Measurements from ENCODE around the gene USP40. TPM values are rescaled to one million over a fixed set of nuclear protein-coding genes. Genes with fewer than 3 reads are reported as not detected.
"Not testable (repeated sequence)": the region's sequence is repeated elsewhere in the genome, so short reads cannot be mapped to it uniquely, and the experiment has no call there.

Gene USP40
- total RNA-seq, 1 donor from 2014 or later, result 47.6 TPM

DNA sequence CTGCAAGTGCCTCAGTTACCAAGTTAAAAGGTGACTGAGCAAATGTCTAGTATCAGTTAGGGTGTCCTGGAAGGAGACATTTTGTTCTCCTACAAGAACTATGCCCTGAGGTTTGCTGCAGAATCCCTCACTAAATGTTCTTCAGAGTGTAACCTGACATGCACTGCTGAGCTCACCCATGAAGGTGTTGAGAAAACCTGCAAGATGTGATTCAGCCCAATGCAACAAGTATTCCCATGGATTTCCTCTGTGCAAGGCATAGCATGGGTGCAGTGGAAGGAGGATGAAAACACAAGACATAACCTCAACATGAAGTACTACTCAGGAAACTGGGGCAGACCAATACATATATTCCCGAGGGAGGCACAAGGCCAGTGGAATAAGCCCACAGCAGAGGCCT lies 35.5 kb upstream of the USP40 start:
- H3K36me3 ChIP-seq, result no peaks in the 10 kb centered on the region
- H3K9me3 ChIP-seq, result no peaks in the 10 kb centered on the region
- DNase-seq (no peak), ATAC-seq (no peak)
- H3K27ac ChIP-seq, result no peak overlapping the region
- no peak overlapping the region for H3K4me3 ChIP-seq
- intact Hi-C loops (cut with DNase I), result no loop called here
- TF ChIP-seq, protein P1, sequence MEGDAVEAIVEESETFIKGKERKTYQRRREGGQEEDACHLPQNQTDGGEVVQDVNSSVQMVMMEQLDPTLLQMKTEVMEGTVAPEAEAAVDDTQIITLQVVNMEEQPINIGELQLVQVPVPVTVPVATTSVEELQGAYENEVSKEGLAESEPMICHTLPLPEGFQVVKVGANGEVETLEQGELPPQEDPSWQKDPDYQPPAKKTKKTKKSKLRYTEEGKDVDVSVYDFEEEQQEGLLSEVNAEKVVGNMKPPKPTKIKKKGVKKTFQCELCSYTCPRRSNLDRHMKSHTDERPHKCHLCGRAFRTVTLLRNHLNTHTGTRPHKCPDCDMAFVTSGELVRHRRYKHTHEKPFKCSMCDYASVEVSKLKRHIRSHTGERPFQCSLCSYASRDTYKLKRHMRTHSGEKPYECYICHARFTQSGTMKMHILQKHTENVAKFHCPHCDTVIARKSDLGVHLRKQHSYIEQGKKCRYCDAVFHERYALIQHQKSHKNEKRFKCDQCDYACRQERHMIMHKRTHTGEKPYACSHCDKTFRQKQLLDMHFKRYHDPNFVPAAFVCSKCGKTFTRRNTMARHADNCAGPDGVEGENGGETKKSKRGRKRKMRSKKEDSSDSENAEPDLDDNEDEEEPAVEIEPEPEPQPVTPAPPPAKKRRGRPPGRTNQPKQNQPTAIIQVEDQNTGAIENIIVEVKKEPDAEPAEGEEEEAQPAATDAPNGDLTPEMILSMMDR (IDR thresholded peaks at IDR 0.05), result no peak
- no peaks in the 10 kb centered on the region for H3K4me1 ChIP-seq
- no peaks in the 10 kb centered on the region for H3K27me3 ChIP-seq

DNA sequence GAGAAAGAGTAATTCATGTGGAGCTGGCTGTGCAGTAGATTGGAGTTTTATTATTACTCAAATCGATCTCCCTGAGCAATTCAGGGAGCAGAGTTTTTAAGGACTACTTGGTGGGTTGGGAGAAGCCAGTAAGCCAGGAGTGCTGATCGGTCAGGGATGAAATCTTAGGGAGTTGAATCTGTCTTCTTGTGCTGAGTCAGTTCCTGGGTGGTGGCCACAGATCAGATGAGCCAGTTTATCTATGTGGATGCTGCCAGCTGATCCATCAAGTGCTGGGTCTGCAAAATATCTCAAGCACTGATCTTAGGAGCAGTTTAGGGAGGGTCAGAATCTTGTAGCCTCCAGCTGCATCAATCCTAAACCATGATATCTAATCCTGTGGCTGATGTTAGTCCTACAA lies 33.8 kb upstream of the USP40 start:
- DNase-seq (no peak), ATAC-seq (no peak)
- Histone ChIP-seq H3K36me3 (no peaks in the 10 kb centered on the region), H3K4me3 (no peak overlapping the region), H3K9me3 (no peaks in the 10 kb centered on the region), H3K4me1 (no peaks in the 10 kb centered on the region), H3K27ac (no peak overlapping the region), H3K27me3 (no peaks in the 10 kb centered on the region)
- intact Hi-C loops (cut with DNase I), result no loop called here
- TF ChIP-seq, protein P1 (IDR thresholded peaks at IDR 0.05), result no peak

DNA sequence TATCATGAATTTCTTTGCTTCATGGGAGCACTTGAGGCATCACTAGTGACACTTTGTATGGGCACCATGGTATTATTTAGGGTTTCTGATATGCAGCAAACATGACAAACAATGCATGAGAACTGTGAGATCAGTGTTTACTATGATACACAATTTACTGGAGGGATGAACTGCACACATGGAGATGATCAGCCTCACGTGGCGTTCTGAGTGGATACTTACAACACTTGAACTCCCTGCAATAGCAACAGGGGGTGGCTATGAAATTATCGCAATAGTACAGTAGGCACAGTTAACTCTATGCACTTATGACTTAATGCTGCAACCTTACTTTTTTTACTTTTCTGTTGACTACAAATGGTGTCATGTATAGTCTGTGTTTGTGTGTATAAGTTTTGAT lies 32.4 kb upstream of the USP40 start:
- Histone ChIP-seq H3K4me3 (no peak overlapping the region), H3K9me3 (no peaks in the 10 kb centered on the region), H3K36me3 (no peaks in the 10 kb centered on the region), H3K4me1 (no peaks in the 10 kb centered on the region), H3K27ac (no peak overlapping the region), H3K27me3 (no peaks in the 10 kb centered on the region)
- TF ChIP-seq, protein P1 (IDR thresholded peaks at IDR 0.05), result no peak
- intact Hi-C loops (cut with DNase I), result no loop called here
- DNase-seq, result no peak
- ATAC-seq, result no peak

DNA sequence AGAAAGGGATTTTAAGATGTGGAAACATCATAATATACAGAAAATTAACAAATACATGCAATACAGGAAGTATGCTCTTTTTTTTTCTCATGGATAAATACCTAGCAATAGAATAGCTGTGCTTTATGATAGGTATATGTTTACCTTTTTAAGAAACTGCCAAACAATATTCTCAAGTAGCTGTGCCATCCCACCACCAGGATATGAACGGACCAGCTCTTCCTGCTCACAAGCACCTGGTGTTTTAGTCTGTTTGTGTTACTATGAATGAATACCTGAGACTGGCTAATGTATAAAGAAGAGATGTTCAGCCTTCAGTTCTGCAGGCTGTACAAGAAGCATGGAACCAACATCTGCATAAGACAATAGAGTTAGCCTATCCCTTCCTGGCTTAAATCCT lies 30.9 kb upstream of the USP40 start:
- no peak overlapping the region for H3K4me3 ChIP-seq
- TF ChIP-seq, protein P1 (IDR thresholded peaks at IDR 0.05), result no peak
- intact Hi-C loops (cut with DNase I), result no loop called here
- H3K27me3 ChIP-seq, result no peaks in the 10 kb centered on the region
- ATAC-seq (no peak), DNase-seq (no peak)
- H3K9me3 ChIP-seq, result no peaks in the 10 kb centered on the region
- H3K36me3 ChIP-seq, result no peaks in the 10 kb centered on the region
- no peaks in the 10 kb centered on the region for H3K4me1 ChIP-seq
- H3K27ac ChIP-seq, result no peak overlapping the region

DNA sequence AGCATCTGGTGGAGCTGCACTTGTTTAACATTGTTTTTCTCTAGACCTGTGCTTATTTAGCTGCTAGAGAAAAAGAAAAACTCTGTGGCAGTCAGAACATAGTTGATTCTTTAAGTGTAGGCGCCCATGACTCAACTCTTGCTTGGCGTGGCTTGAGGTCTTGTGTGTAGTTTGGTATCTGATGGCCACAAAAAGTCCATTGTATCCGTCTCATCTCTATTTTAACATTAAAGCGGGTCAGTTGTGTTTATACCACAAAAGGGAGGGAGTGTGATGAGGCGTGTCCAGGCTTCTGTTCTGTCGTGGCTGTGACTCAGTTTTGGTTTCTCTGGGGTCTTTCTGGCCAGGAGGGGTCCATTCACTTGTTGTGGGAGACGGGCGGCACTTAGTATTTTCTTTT lies 26.6 kb upstream of the USP40 start:
- H3K9me3 ChIP-seq, result no peaks in the 10 kb centered on the region
- no peaks in the 10 kb centered on the region for H3K27me3 ChIP-seq
- no peaks in the 10 kb centered on the region for H3K36me3 ChIP-seq
- no peaks in the 10 kb centered on the region for H3K4me1 ChIP-seq
- TF ChIP-seq, protein P1 (IDR thresholded peaks at IDR 0.05), result no peak
- no peak overlapping the region for H3K4me3 ChIP-seq
- ATAC-seq, result no peak
- no peak overlapping the region for H3K27ac ChIP-seq
- intact Hi-C loops (cut with DNase I), result no loop called here
- no peak for DNase-seq

DNA sequence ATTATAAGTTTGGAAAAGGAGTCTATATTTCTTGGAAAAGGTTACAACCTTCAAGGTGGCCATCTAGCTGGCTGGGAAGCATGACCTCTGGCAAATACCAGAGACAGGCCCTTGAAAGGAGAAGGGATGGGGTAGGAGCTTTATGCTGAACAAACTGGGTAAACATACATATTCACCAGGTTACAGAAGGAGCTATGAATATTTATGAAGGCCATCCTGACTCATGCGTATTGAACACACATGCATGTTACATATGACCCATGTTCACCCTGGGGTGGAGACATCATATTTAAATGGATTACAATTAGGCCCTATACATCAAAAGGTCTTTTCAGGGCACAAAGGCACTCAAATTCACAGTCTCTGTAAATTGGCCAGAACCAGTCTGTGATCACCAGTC lies 26.1 kb upstream of the USP40 start:
- ATAC-seq; DNase-seq; H3K4me1 ChIP-seq; H3K36me3 ChIP-seq; H3K9me3 ChIP-seq; H3K27me3 ChIP-seq; H3K4me3 ChIP-seq; intact Hi-C loops (cut with DNase I); H3K27ac ChIP-seq: not testable (repeated sequence)

Measured in upper lobe of right lung (tissue), 1 donor.